ENCODE data around the gene OR8U1. TPM values are rescaled to one million over a fixed set of nuclear protein-coding genes. Genes with fewer than 3 reads are reported as not detected.

Gene OR8U1
- total and polyA plus RNA-seq, 2 of the 8 experiments (the other 6 are each of a cell fraction or from before 2014, with no cell fraction given), result not detected

DNA sequence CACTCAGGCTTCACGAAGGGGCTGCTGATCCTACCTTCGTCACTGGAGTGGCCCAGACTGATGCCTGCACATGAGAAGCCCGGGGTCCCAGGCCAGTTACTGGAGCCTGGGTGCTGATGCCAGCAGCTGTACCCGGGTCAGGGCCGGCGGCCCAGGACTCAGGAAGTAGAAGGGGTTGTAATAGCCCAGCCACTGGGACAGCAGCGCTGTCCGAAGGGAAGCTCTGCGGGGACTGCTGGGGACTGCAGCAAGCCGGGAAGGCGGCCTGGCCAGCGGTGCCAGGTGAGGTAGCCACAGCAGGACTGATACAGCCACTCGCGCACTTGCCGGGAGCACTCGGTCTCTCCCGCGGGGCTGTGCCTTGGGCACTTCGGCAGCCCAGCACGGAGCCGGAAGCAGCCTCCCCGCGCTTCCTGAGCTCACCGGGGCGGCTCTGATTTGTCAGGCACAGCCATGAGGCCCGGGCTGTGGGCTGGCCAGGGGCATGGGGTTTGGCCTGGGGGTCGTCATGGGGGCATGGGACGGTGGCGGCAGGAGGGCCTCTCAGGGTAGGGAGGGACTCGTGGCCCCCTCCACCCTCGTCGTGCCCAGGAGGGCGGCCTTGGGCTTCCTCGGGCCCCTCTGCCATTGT lies 43.4 kb upstream of the OR8U1 start:
- no peak overlapping the region for H2BK12ac ChIP-seq (ENCODE audit: low read depth, low read length)
- no peak overlapping the region for H2BK20ac ChIP-seq (ENCODE audit: low read length)
- no peak overlapping the region for H2BK15ac ChIP-seq (ENCODE audit: low read length)
- H2AK5ac ChIP-seq (ENCODE audit: low read depth, low read length), result no peak overlapping the region
- H3K4me1 ChIP-seq (replicated peaks in 1 of 4; ENCODE audit: control insufficient read depth in 3 of 4, insufficient read depth in 4 of 4, low read length in 3 of 4), result no peaks in the 10 kb centered on the region
- DNase-seq (ENCODE audit: low read depth in 1 of 2, low spot score in 2 of 2), result no peak
- H3K79me1 ChIP-seq (ENCODE audit: low read depth, low read length), result no peaks in the 10 kb centered on the region
- no peak overlapping the region for H3K9ac ChIP-seq (replicated peaks in 1 of 4; ENCODE audit: extremely low read depth in 1 of 4, low read depth in 3 of 4, low read length in 3 of 4)
- no peak overlapping the region for H4K91ac ChIP-seq (replicated peaks; ENCODE audit: insufficient read length, low read length)
- no peaks in the 10 kb centered on the region for H3K36me3 ChIP-seq (ENCODE audit: control insufficient read depth in 2 of 4, insufficient read depth in 4 of 4, low read length in 3 of 4)
- no peaks in the 10 kb centered on the region for H3K79me2 ChIP-seq (ENCODE audit: control insufficient read depth in 1 of 2, insufficient read depth in 2 of 2, low read length in 2 of 2)
- no peak overlapping the region for H2BK120ac ChIP-seq (replicated peaks; ENCODE audit: low read depth, low read length)
- peaks cover 0 to 4% of the 10 kb centered on the region in 2 experiments; a peak in 1 of 4 replicates for H3K9me3 ChIP-seq (ENCODE audit: insufficient read depth in 2 of 2, low read depth in 1 of 2, low read length in 1 of 2)
- peak overlapping the region; percentile 39; the same call in 1 of the 2 replicates for H2AFZ ChIP-seq (ENCODE audit: low read length)
- FAIRE-seq, result no peak
- no peak overlapping the region for H3K14ac ChIP-seq (ENCODE audit: insufficient read length)
- 95% methylated on average over 31 of the region's 34 CpGs; no CpG with 5 or more reads in 1 of the 2 experiments for WGBS, 2 experiments (ENCODE audit: extremely low coverage in 1 of 2, insufficient coverage in 1 of 2, insufficient read length in 1 of 2, insufficient replicate concordance in 2 of 2, low coverage in 1 of 2, low lambda C conversion rate in 2 of 2, missing lambda C conversion rate in 1 of 2)
- no peak overlapping the region for H3K18ac ChIP-seq (ENCODE audit: extremely low read depth, low read length)
- H4K5ac ChIP-seq (ENCODE audit: insufficient read length, low read depth, low read length), result no peak overlapping the region
- no peak overlapping the region for H3K27ac ChIP-seq (ENCODE audit: low read depth, low read length)
- peak overlapping the region; percentile 69 for H4K8ac ChIP-seq (ENCODE audit: extremely low read depth, insufficient read depth, low read length)
- POLR2A ChIA-PET (ENCODE audit: partially characterized antibody), result no interaction called here
- no peaks in the 10 kb centered on the region for H4K20me1 ChIP-seq (replicated peaks in 1 of 2; ENCODE audit: control insufficient read depth in 1 of 2, insufficient read depth in 2 of 2, low read length in 2 of 2)
- no peak overlapping the region for H3K23ac ChIP-seq (ENCODE audit: insufficient read length)
- no peak overlapping the region for H3K4me2 ChIP-seq (ENCODE audit: insufficient read depth in 1 of 2, low read depth in 2 of 2, low read length in 2 of 2)
- no peaks in the 10 kb centered on the region for H3K23me2 ChIP-seq (ENCODE audit: low read depth, low read length)
- no peak overlapping the region for H2BK5ac ChIP-seq (ENCODE audit: low read depth, low read length)
- CTCF ChIA-PET (ENCODE audit: partially characterized antibody), result no interaction called here
- H3K56ac ChIP-seq (replicated peaks; ENCODE audit: insufficient read length, low read depth, low read length), result no peak overlapping the region
- no peak overlapping the region for H3K4me3 ChIP-seq (ENCODE audit: extremely low read depth in 1 of 4, insufficient read depth in 2 of 4, low read depth in 3 of 4, low read length in 4 of 4)
- H3K4ac ChIP-seq (replicated peaks; ENCODE audit: insufficient read length, low read depth, low read length), result no peak overlapping the region
- H3K27me3 ChIP-seq (replicated peaks in 1 of 4; ENCODE audit: control insufficient read depth in 3 of 4, extremely low read depth in 1 of 4, insufficient read depth in 3 of 4, low read length in 3 of 4), result no peaks in the 10 kb centered on the region
- no peak for TF ChIP-seq SIX5 (IDR thresholded peaks at IDR 0.05; ENCODE audit: low read depth, low read length)
- no peak for TF ChIP-seq HDAC6 (IDR thresholded peaks at IDR 0.05; ENCODE audit: low read depth, low read length)
- TF ChIP-seq POU5F1 (IDR thresholded peaks at IDR 0.05; ENCODE audit: low read depth, low read length), result no peak
- TF ChIP-seq TCF12 (IDR thresholded peaks at IDR 0.05; ENCODE audit: low read depth, low read length), result no peak
- TF ChIP-seq RBBP5 (IDR thresholded peaks at IDR 0.05; ENCODE audit: borderline replicate concordance, low read depth, low read length), result no peak
- no peak for TF ChIP-seq NANOG (IDR thresholded peaks at IDR 0.05; ENCODE audit: insufficient read depth, low read depth, low read length, poor library complexity, severe bottlenecking)
- TF ChIP-seq, protein P1, sequence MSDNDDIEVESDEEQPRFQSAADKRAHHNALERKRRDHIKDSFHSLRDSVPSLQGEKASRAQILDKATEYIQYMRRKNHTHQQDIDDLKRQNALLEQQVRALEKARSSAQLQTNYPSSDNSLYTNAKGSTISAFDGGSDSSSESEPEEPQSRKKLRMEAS (IDR thresholded peaks at IDR 0.05), result no peak
- TF ChIP-seq RNF2 (IDR thresholded peaks at IDR 0.05; ENCODE audit: borderline replicate concordance, low read depth, low read length, missing control alignments, poor library complexity, severe bottlenecking), result no peak
- TF ChIP-seq ASH2L (IDR thresholded peaks at IDR 0.05; ENCODE audit: low read length), result no peak
- TF ChIP-seq CBX8 (IDR thresholded peaks at IDR 0.05; ENCODE audit: borderline replicate concordance, low read depth, low read length), result no peak

All from H1 (cell line).